HG03521 (cell line): ENCODE results near the gene STK38L.

Source experiments
- ATAC-seq: cut with Tn5 transposase; IDR thresholded peaks from one replicate; pipeline ENCODE4 v1.9.1; 2021; ENCODE audit warnings: mild to moderate bottlenecking, moderate library complexity; ENCODE audit not compliant: unreplicated experiment

The STK38L gene

GRCh38 chr12:27243804-27244688 lies at the start of gene STK38L:
Gene STK38L, plus strand, starts transcription at chr12:27244286. Its CDS starts 53,435 bp downstream, at chr12:27297721.
- ATAC-seq = peak; percentile 94

GRCh38 chr12:27194644-27195043 lies 49.4 kb upstream of the STK38L start:
- no peak for ATAC-seq

- ATAC-seq = no peak
Observed at GRCh38 chr12:27198036-27198435, 46.0 kb upstream of the STK38L start.

DNA sequence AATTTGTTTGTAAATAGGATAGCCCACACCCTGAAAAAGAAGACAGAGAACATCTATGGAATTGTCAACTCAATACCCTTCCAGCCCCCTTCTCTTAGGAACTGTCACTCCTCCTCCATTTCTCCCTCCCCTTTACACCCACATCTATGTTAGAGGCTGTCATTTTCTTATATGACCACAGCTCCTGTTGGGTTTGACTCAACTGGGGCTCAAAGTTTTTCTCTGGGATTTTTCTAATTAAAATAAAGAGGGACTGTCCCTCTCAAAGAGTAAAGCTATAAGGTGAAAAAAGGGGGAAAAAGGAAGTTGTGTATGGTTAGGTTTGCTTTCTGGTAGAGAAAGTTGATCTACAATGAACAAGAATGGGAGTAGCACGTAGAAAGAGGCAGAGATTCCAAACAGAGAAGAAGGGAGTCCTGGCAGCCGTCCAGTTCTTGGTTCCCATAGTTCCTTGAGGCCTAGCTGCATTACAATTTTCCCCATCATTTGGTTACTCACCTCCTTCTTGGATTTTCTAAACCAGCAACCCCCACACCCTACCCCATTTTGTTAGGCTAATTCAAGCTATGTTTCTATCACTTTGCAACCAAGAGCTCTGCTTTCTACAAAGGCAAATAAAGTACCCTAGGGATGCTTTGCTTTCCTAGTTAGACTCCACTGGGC lies 44.3 kb upstream of the STK38L start:
- no peak for ATAC-seq

- no peak for ATAC-seq
Observed at GRCh38 chr12:27201169-27201568, 42.9 kb upstream of the STK38L start.

DNA sequence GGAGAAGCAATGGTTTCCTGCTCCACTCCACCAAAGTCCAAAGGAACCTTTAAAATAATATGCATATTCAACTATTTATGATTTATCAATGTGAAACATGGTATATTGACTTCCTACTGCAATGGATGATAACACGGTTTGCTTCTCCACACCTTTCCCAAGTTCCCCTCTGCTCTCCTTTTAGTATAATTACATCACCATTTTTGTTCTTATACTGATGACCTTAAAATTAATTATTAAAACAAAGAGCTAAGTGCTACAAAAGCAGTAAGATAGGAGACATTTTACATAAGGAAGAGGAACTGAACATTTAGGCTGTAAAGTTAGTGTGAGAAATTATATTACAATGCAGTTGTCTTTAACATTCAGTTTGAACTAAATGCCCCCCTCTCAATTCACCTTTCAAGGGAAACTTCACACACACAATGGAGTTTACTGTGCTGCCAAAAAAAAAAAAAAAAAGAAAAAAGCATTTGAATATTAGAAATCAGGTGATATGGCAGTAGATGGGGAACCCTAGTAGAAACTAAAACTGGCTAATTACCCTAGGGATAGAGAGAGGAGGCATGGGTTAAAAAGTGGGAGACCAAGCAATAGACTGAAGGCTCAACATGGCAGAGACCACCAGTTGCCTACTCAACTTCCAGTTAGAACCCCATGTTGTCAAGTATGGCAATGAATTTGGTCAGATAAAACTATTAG lies 37.1 kb upstream of the STK38L start:
- ATAC-seq = peak; percentile 7

DNA sequence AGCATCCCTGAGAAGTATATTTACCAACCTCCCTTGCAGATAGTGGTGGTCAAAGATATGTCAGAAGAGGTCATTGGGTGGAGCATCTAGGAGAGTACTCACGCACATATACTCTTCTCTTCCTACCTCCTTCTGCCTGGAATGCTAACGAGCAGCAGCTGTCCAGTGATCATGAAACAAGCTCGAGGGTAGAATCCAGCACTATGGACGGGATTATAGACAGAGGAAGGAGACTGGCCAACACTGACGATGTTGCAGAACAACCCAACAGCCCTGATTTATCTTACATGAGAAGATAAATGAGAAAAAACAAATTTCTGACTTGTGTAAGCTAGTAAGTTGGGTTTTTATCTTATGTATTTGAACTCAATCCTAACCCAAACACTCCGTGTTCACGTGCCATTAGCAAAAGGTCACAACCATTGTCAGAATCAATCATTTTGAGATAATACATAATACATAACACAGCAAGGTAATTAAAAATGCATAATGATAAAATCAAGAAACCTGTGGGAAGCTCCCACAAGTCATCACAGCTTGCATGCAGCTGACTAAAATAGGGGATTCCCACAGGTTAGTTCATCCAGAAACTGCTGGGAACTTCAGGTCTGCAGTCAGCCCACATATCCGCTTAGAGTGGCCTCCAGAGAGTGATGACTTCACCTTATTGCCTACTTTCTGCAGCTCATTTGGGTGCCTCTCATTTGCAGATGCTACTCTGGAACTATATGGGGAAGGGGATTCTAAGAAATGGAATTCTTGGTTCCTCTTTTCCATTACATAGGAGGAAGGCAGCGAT lies 36.3 kb upstream of the STK38L start:
- ATAC-seq = peak; percentile 60

DNA sequence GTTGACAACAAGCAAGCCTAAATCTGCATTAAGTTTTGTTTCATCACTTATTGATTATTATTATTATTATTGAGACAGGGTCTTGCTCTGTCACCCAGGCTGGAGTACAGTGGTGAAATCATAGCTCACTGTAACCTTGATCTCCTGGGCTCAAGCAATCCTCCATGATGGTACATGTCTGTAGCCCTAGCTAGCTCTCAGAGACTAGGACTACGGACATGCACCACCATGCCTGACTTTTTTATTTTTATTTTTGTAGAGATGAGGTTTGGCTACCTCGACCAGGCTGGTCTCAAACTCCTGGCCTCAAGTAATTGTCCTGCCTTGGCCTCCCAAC lies 35.7 kb upstream of the STK38L start:
- ATAC-seq = peak; percentile 13

DNA sequence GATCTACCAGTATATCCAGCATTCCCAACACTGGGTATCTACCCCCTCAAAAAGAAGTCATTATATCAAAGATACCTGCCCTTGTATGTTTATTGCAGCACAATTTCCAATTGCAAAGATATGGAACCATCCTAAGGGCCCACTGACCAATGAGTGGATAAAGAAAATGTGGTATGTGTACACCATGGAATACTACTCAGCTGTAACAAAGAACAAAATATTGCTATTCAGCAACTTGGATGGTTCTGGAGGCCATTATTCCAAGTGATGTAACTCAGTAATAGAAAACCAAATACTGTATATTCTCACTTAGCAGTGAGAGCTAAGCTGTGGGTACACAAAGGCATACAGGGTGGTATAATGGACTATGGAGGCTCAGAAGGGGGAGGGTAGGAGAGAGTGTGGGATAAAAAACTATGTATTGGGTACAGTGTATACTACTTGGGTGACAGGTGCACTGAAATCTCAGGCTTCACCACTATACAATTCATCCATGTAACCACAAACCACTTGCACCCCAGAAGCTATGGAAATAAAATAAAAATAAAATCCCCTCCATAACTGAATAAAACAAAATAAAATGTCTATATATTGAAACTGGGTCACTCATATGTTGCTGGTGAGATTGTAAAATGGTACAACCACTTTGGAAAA lies 34.7 kb upstream of the STK38L start:
- ATAC-seq = no peak

GRCh38 chr12:27210187-27210586 lies 33.9 kb upstream of the STK38L start:
- no peak for ATAC-seq

- ATAC-seq = no peak
Observed at GRCh38 chr12:27212861-27213260, 31.2 kb upstream of the STK38L start.

- ATAC-seq = no peak
Observed at GRCh38 chr12:27213304-27213703, 30.8 kb upstream of the STK38L start.

- no peak for ATAC-seq
Observed at GRCh38 chr12:27213830-27214787, 30.0 kb upstream of the STK38L start.

DNA sequence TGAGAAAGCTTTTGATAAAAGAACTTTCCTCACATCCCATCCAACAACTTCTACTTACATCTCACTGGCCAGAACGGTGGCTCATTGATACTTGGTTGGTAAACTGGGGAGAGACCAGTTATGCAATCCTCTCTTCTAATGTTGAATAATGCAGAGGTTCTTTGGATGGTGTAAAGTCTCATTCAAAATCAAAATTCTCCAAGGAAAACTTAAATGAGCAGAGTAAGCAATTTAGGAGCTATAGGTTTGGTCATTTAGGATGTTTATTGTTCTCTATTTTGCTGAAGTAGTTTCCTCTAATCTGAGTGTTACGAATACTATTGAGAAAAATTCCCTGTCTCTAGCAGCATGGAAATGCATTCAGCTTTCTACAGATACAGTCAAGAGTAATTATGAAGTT lies 26.5 kb upstream of the STK38L start:
- ATAC-seq = no peak

- no peak for ATAC-seq
Observed at GRCh38 chr12:27219693-27220054, 24.4 kb upstream of the STK38L start.

DNA sequence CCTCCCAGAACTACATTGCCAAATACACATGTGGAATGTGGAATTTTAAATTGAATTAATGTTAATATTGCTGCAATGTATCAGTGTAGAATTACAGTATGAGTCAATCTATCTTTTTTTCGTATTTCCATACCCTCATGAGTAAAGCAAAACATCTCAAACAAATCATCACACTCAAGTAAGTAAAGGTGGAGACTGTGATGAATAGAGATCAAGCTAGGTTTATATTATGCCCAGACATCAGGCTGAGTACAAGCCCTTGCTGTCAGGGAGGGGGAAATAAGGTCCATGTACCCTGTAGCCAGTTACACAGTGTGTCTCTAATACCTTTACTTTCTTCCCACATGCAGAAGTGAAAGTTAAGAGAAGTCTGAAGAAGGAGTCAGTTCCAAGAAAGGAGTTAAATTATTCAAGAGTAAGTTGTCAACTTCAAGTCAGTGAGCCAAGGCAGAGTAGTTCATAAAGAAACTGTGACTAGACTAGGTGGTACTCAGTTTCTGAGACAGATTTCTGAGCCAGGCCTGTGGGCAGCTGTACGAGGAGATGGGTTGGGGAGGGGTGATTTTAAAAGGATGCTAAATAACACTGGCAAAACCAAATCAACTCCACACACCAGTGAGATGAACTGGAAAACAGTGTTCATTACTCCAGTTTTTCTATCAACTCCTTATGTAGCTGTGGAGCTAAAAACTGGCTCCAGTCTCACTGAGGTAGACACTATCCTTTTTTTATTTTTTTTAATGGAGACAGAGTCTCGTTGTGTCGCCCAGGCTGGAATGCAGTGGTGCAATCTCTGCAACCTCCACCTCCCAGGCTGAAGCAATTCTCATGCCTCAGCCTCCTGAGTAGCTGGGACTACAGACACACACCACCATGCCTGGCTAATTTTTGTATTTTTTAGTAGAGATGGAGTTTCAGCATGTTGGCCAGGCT lies 23.8 kb upstream of the STK38L start:
- no peak for ATAC-seq

DNA sequence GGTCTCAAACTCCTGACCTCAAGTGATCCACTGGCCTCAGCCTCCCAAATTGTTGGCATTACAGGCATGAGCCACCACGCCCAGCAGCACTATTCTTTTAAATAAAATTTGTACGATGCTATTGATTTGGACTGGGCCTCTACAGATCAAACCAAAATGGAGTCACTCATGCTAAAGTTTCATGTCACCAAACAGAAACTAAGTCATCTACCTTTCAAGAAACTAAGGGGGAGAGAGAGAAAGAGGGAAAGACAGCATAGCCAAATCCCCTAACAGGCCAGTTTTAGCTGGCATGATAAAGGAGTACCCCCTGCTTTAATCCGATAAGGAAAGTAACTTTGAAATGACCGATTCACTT lies 23.1 kb upstream of the STK38L start:
- no peak for ATAC-seq

DNA sequence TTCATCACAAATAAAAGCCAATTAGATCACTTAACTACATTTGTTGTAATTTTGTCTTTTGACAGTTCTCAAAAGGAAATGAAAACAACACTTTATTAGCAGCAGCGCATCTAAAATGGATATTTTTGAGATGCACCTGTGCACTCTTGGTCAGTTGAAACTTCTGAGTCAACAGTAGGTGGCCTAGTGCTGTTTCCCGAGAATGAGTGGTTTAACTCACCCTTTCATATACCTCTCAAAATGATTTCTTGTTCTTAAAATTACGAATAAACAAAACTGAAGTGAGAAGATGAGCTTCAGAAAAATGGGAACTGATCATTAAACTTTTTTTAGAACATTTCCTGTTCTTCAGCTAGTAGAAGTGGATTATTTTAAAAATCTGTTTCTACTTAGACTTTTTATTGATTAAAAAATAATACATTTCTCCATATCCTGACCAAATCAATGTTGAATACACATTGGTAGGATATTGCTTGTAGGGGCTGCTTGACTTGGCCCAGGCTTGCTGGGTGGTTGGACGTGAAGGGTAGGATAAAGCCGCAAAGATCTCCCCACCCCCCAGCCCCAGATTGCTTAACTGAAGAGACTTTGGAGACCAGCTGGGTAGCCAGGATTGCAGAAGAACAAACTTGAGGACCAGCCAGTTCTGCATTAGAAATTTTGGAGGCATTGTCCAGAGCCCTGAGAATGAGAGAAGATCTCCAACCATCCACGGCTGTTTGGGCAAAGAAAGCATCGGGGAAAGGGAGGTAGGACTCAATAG lies 22.3 kb upstream of the STK38L start:
- ATAC-seq = peak; percentile 73
